K562 (cell line): Measurements from ENCODE around the gene EXOC3L1. TPM values are rescaled to one million over a fixed set of nuclear protein-coding genes. Genes with fewer than 3 reads are reported as not detected.
A peak's percentile ranks its signal among the peaks of the same experiment; 100 is the strongest.

Source experiments
- E2F3 ChIP-seq: fragments of 250-450 bp; sonication (Bioruptor Pico); IDR thresholded peaks from 2 replicates; pipeline ENCODE4 v1.4.0; 2020; ENCODE audit warnings: mild to moderate bottlenecking
- GATA2 ChIP-seq: sonication (generic); formaldehyde crosslinking; IDR thresholded peaks from 2 replicates; pipeline ENCODE4 v1.4.0; 2020; ENCODE audit warnings: mild to moderate bottlenecking, missing genetic modification reagents
- HES1 ChIP-seq: fragments of 450-650 bp; IDR thresholded peaks from 2 replicates; pipeline ENCODE4 v1.6.1; 2016; ENCODE audit warnings: low read depth, mild to moderate bottlenecking, moderate library complexity
- HIVEP1 ChIP-seq: fragments of 250-450 bp; sonication (Bioruptor Pico); IDR thresholded peaks from 2 replicates; pipeline ENCODE4 v1.4.0; 2020; ENCODE audit warnings: mild to moderate bottlenecking
- HLTF ChIP-seq: fragments of 450-650 bp; IDR thresholded peaks from 2 replicates; pipeline ENCODE4 v1.6.1; 2016
- HNRNPLL ChIP-seq: fragments of 200-400 bp; formaldehyde crosslinking; IDR thresholded peaks from 2 replicates; pipeline ENCODE4 v1.6.1; 2017; ENCODE audit warnings: low read length, low read depth, mild to moderate bottlenecking; ENCODE audit not compliant: poor library complexity, severe bottlenecking
- KDM5B ChIP-seq: fragments of 200-600 bp; sonication (generic); IDR thresholded peaks from 2 replicates; pipeline ENCODE4 v1.6.1; 2012; ENCODE audit warnings: low read depth, mild to moderate bottlenecking, moderate library complexity, low read length, control low read depth, inconsistent platforms; ENCODE audit not compliant: insufficient replicate concordance
- MEIS2 ChIP-seq: fragments of 450-650 bp; IDR thresholded peaks from 2 replicates; pipeline ENCODE4 v1.6.1; 2014; ENCODE audit warnings: mild to moderate bottlenecking; ENCODE audit not compliant: partially characterized antibody
- NBN ChIP-seq: fragments of 450-650 bp; IDR thresholded peaks from 2 replicates; pipeline ENCODE4 v1.6.1; 2016; ENCODE audit warnings: low read depth, mild to moderate bottlenecking
- POLR2A ChIP-seq: fragments of 450-650 bp; conservative IDR thresholded peaks from 2 replicates; pipeline ENCODE4 v1.6.1; 2016
- RAD21 ChIP-seq, 2 experiments: fragments of 250-450 bp in 1 of 2; fragments of 450-650 bp in 1 of 2; sonication (Bioruptor Pico) in 1 of 2; formaldehyde crosslinking in 1 of 2; IDR thresholded peaks in 1 of 2; conservative IDR thresholded peaks in 1 of 2; 2 replicates each; pipeline versions ENCODE4 v1.4.0 to v1.8.0; 2020 to 2022; ENCODE audit warnings: mild to moderate bottlenecking in 2 of 2, moderate library complexity in 1 of 2
- RFX1 ChIP-seq: fragments of 450-650 bp; IDR thresholded peaks from 2 replicates; pipeline ENCODE4 v1.6.1; 2016; ENCODE audit warnings: mild to moderate bottlenecking, moderate library complexity
- SMAD2 ChIP-seq: fragments of 150-350 bp; IDR thresholded peaks from 2 replicates; pipeline ENCODE4 v1.6.1; 2014; ENCODE audit warnings: low read depth, mild to moderate bottlenecking, low read length
- STAT5B ChIP-seq: fragments of 250-450 bp; sonication (Bioruptor Pico); IDR thresholded peaks from 2 replicates; pipeline ENCODE4 v1.8.0; 2021; ENCODE audit warnings: mild to moderate bottlenecking, inconsistent platforms
- ZBTB7A ChIP-seq: IDR thresholded peaks from 2 replicates; pipeline ENCODE4 v1.6.1; 2011; ENCODE audit warnings: low read depth, mild to moderate bottlenecking, low read length, moderate library complexity, borderline replicate concordance; ENCODE audit not compliant: control insufficient read depth
- ZC3H4 ChIP-seq: sonication (generic); formaldehyde crosslinking; IDR thresholded peaks from 2 replicates; pipeline ENCODE4 v1.9.0; 2021; ENCODE audit warnings: missing genetic modification reagents, borderline replicate concordance
- ZKSCAN3 ChIP-seq: fragments of 250-450 bp; sonication (Bioruptor Pico); IDR thresholded peaks from 2 replicates; pipeline ENCODE4 v1.4.0; 2020
- ZNF146 ChIP-seq: IDR thresholded peaks from one replicate; pipeline ENCODE4 v1.6.1; 2018; ENCODE audit warnings: missing compliant biosample characterization; ENCODE audit not compliant: unreplicated experiment
- ZNF280B ChIP-seq: fragments of 250-450 bp; sonication (Bioruptor Pico); IDR thresholded peaks from 2 replicates; pipeline ENCODE4 v1.5.1; 2021; ENCODE audit warnings: mild to moderate bottlenecking
- ZNF75A ChIP-seq: fragments of 450-650 bp; formaldehyde crosslinking; IDR thresholded peaks from 2 replicates; pipeline ENCODE4 v1.4.0; 2020; ENCODE audit warnings: mild to moderate bottlenecking
- ZNF778 ChIP-seq: fragments of 450-650 bp; formaldehyde crosslinking; IDR thresholded peaks from 2 replicates; pipeline ENCODE4 v1.4.0; 2020; ENCODE audit warnings: mild to moderate bottlenecking, moderate library complexity
- polyA plus RNA-seq, 8 experiments: library from polyadenylated mRNA; depleted of rRNA in 4 of 8; stranded (reverse) in 5 of 8; unstranded in 3 of 8; fragments of >200 nt; fragmentation: Nextera tagmentation in 2 of 8; fragmentation: Illumina TruSeq in 1 of 8; extraction: Ambion mirVana in 2 of 8; extraction: Trizol in 1 of 8; gene quantifications; 2 replicates each; pipeline versions ENCODE4 v1.2.1 to v1.2.3, GENCODE V29; 2011 to 2014; ENCODE audit warnings: inconsistent platforms in 1 of 8, missing spikeins in 1 of 8
- total RNA-seq, 7 experiments: library from RNA; depleted of rRNA in 6 of 7; stranded (reverse); fragments of >200 nt in 6 of 7; fragmentation: Illumina TruSeq in 2 of 7; extraction: Trizol in 2 of 7; gene quantifications; 2 replicates each; pipeline versions ENCODE4 v1.2.1 to v1.2.3, GENCODE V29; 2011 to 2021; ENCODE audit warnings: low replicate concordance in 1 of 7
- TF ChIP-seq, protein P1 (sequence below): sonication (generic); formaldehyde crosslinking; IDR thresholded peaks from 2 replicates; pipeline ENCODE4 v1.8.0; 2023; ENCODE audit warnings: mild to moderate bottlenecking, missing genetic modification reagents
- TF ChIP-seq, protein P2 (sequence below): sonication (generic); formaldehyde crosslinking; IDR thresholded peaks from 2 replicates; pipeline ENCODE4 v1.8.0; 2022; ENCODE audit warnings: mild to moderate bottlenecking, missing genetic modification reagents
- TF ChIP-seq, protein P3 (sequence below), 3 experiments: fragments of 200-800 bp in 1 of 3; sonication (Bioruptor generic) in 1 of 3; sonication (generic) in 1 of 3; formaldehyde crosslinking in 1 of 3; IDR thresholded peaks; 2 replicates each; pipeline versions ENCODE4 v1.6.1 to v1.8.0; 2016 to 2022; ENCODE audit warnings: mild to moderate bottlenecking in 2 of 3, missing compliant biosample characterization in 2 of 3, missing genetic modification characterization in 2 of 3, missing genetic modification reagents in 1 of 3

The EXOC3L1 gene
- total and polyA plus RNA-seq, 9 of the 15 experiments (the other 6 are each of a cell fraction or from before 2014, with no cell fraction given): 0.08 TPM; not detected in 8

GRCh38 chr16:67191995-67192681, 2.2 kb upstream of the EXOC3L1 start, which contains the start of gene E2F4 (continued):
- TF ChIP-seq ZBTB7A (no peak), POLR2A (peak; percentile 66; the same call in 1 of the 2 replicates), ZNF778 (CRISPR knock-in tag) (no peak), ZNF75A (no peak), HNRNPLL (peak; percentile 25), STAT5B (CRISPR knock-in tag) (no peak), ZNF280B (no peak), ZNF146 (CRISPR knock-in tag) (no peak), RFX1 (no peak), NBN (no peak), RAD21 (CRISPR knock-in tag; conservative IDR thresholded peaks at IDR 0.05 in 1 of 2, IDR thresholded peaks at IDR 0.05 in 1 of 2) (no peak), GATA2 (no peak), MEIS2 (no peak), ZKSCAN3 (no peak), E2F3 (CRISPR knock-in tag) (0 out of 2 replicates have a peak, but pooled peaks have one; percentile 25), HLTF (no peak), HIVEP1 (CRISPR knock-in tag) (0 out of 2 replicates have a peak, but pooled peaks have one; percentile 46), SMAD2 (no peak), HES1 (no peak), KDM5B (peak; percentile 68), ZC3H4 (CRISPR knock-in tag) (no peak)
- TF ChIP-seq, protein P1, sequence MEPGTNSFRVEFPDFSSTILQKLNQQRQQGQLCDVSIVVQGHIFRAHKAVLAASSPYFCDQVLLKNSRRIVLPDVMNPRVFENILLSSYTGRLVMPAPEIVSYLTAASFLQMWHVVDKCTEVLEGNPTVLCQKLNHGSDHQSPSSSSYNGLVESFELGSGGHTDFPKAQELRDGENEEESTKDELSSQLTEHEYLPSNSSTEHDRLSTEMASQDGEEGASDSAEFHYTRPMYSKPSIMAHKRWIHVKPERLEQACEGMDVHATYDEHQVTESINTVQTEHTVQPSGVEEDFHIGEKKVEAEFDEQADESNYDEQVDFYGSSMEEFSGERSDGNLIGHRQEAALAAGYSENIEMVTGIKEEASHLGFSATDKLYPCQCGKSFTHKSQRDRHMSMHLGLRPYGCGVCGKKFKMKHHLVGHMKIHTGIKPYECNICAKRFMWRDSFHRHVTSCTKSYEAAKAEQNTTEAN (CRISPR knock-in tag): 0 out of 2 replicates have a peak, but pooled peaks have one; percentile 35
- TF ChIP-seq, protein P2, sequence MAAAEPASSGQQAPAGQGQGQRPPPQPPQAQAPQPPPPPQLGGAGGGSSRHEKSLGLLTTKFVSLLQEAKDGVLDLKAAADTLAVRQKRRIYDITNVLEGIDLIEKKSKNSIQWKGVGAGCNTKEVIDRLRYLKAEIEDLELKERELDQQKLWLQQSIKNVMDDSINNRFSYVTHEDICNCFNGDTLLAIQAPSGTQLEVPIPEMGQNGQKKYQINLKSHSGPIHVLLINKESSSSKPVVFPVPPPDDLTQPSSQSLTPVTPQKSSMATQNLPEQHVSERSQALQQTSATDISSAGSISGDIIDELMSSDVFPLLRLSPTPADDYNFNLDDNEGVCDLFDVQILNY (CRISPR knock-in tag): no peak
- TF ChIP-seq, protein P3, sequence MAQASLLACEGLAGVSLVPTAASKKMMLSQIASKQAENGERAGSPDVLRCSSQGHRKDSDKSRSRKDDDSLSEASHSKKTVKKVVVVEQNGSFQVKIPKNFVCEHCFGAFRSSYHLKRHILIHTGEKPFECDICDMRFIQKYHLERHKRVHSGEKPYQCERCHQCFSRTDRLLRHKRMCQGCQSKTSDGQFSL (CRISPR knock-in tag; IDR thresholded peaks at IDR 0.05): no peak
- TF ChIP-seq, protein P3 (tag; IDR thresholded peaks at IDR 0.05): no peak
